GM18867 (cell line): ENCODE measurements around the gene CYP2A7.
"Not testable (repeated sequence)": the region's sequence is repeated elsewhere in the genome, so short reads cannot be mapped to it uniquely, and the experiment has no call there.

ENCODE experiments used
- ATAC-seq: cut with Tn5 transposase; IDR thresholded peaks from one replicate; pipeline ENCODE4 v1.9.1; 2021; ENCODE audit warnings: mild to moderate bottlenecking, moderate library complexity; ENCODE audit not compliant: unreplicated experiment

Gene CYP2A7

DNA sequence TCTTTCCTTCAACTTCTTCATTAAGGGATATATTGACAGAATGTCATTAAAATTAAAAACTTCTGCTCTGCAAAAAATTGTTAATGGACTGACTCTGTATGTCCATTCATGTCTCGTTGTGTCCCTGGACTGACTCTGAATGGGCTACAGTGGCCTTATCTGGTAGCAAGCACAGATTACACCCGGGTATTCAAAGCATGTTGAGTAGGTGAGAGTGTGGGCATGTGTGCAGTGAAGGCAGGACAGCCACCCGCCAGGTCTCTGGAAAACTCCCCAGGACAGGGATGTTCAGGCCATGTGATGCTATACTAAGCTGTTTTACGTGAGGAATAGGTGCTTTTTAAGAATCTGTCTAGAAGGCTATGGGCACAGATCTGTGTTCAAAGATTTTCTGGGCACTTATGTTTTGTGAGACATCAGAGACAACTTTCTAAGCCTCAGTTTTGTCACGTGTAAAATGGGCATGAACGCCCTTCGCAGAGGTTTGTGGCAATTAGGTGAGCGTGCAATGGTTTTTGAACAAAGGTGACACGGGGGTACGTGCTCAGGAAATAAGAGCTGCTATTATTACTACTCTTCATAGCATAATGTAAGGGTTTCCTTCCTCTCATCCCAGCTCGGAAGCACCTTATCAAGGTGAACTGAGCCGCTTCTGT is 38.9 kb downstream of the CYP2A7 start:
- not testable (repeated sequence) for ATAC-seq

DNA sequence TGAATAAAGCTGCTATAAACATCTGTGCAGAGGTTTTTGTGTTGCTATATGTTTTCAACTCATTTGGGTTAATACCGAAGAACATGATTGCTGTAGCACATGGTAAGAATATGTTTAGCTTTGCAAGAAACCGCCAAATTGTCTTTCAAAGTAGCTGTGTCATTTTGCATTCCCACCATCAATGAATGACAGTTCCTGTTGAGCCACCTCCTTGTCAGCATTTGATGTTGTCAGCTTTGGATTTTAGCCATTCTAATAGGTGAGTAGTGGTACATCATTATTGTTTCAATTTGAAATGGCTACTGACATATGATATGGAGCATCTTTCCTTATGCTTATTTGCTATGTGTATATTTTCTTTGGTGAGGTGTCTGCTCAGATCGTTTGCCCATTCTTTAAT is 40.0 kb downstream of the CYP2A7 start:
- not testable (repeated sequence) for ATAC-seq

DNA sequence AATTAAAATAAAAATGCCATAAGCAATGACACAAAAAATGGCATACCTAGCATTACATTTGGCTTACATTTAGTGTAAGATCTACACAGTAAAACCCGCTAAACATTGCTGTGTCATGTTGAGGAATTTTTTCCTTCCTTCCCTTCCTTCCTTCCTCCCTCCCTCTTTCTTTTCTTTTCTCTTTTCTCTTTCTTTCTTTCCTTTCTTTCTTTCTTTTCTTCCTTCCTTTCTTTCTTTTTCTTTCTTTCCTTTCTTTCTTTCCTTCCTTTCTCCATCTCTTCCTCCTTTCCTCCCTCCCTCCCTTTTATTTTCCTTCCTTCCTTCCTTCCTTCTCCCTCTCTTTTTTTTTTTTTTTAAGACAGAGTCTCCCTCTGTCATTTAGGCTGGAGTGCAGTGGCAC is 43.6 kb downstream of the CYP2A7 start:
- not testable (repeated sequence) for ATAC-seq

DNA sequence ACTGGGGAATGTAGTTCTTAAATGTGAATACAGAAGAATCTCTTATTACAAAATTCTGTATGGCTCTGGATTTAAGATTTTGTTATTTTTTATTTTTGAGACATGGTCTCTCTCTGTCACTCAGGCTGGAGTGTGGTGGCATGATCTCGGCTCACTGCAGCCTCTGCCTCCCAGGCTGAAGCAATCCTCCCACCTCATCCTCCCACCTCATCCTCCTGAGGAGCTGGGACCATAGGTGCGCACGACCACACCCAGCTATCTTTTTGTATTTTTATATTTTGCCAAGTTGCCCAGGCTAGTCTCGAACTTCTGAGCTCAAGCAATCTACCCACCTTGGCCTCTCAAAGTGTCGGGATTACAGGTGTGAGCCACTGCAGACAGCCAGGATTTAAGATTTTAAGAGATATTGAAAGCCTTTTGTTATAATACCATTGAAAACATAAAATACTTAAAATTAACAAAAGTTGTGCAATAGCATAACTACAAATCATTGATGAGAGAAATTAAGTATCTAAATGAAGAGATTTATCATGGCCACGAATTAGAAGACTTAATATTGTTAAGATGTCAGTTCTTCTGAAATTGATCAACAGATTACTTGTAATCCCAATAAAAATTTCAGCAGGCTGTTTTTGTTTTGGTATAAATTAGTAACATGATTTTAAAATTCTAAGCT is 45.1 kb downstream of the CYP2A7 start:
- no peak for ATAC-seq

DNA sequence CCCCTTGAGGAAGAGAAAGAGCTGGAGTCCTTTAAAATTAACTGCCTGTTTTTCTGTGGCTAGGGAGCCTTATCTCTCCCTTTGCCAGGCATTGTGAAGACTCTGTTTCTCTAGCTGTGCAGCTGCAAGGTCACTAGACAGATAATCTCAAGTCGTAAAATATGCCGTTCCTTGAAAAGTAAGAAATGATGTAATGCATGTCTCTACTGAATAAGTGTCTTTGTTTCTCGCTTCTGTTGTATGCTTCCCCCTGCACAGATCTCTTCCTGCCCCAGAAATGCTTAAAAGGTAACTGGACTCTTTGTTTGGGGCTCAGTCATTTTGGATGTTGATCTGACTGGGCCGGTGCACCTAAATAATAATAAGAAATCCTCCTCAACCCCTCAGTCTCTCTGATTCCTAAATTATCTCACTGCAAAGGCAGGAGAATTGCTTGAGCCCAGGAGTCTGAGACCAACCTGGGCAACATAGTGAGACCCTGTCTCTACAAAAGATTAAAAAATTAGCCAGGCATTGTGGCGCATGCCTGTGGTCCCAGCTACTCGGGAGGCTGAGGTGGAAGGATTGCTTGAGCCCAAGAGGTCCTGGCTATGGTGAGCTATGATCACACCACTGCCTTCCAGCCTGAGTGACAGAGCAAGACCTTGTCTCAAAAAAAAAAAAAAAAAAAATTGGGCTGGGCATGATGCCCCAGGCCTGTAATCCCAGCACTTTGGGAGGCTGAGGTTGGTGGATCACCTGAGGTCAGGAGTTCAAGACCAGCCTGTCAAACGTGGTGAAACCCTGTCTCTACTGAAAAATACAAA is 48.1 kb downstream of the CYP2A7 start:
- ATAC-seq, result not testable (repeated sequence)

DNA sequence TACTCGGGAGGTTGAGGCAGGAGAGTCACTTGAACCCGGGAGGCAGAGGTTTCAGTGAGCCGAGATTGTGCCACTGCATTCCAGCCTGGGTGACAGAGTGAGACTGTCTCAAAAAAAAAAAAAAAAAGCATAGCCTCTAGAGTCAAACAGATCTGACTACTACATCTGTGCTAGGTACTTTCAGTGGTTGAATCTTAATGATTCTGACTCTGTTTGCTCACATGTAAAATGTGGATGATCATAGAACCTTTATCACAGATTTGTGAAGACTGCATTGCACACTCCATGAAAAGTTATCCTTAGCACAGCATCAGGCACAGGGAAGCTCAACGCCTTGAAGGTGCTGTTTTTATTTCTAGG is 49.6 kb downstream of the CYP2A7 start:
- not testable (repeated sequence) for ATAC-seq

DNA sequence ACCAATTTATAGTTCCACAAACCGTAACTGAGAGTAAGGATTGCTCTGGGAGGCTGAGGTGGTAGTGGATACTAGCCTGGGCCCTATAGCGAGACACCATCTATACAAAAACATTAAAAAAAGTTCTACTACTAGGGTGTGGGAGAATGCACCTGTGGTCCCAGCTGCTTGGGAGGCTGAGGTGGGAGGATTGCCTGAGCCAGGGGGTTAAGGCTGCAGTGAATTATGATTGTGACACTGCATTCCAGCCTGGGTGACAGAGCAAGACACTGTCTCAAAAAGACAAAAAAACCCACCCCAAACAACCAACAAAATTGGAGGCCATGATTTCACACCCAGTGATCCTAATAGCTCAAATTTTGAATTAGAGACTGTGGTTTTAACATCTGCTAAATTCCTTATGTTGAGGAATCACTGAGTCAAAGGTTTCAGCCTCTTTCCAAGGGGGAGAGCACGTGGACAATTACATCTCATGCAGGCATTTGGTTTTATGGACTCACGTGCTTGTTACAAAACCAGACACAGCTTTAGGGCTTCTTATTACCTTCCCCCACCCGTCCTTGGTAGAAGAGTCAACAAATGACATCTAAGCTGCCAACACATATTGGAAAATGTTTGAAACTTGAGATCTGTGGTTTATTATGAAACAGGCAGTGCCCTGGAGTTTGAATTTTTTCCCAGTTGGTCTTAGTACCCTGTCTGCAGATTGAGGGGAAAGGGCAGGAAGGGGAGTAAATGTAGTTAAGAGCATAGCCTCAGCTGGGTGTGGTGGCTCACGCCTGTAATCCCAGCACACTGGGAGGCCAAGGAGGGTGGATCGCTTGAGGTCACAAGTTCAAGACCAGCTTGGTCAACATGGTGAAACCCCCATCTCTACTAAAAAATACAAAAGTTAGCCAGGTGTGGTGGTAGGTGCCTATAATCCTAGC is 50.3 kb downstream of the CYP2A7 start:
- ATAC-seq, result no peak

DNA sequence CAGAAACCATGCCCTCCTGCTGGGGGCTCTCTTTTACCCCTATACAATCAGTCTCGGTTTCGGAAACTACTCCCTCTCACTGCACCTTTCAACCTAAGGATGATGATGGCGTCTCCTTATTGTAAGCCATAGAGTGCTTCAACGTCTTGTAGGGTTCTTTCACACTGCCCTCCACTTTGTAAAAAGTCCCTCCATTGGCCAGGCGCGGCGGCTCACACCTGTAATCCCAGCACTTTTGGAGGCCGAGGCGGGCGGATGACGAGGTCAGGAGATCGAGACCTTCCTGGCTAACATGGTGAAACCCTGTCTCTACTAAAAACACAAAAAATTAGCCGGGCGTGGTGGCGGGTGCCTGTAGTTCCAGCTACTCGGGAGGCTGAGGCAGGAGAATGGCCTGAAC is 51.3 kb downstream of the CYP2A7 start:
- not testable (repeated sequence) for ATAC-seq

DNA sequence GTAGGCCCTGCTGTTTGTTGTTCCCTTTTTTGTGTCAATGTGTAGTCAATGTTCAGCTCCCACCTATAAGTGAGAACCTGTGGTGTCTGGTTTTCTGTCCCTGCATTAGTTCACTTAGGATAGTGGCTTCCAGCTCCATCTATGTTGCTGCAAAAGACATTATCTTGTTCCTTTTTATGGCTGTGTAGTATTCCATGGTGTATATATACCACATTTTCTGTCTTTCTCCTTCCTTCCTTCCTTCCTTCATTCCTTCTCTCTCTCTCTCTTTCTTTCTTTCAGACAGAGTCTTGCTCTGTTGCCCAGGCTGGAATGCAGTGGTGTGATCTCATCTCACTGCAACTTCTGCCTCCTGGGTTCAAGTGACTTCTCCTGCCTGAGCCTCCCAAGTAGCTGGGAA is 52.8 kb downstream of the CYP2A7 start:
- ATAC-seq, result no peak

DNA sequence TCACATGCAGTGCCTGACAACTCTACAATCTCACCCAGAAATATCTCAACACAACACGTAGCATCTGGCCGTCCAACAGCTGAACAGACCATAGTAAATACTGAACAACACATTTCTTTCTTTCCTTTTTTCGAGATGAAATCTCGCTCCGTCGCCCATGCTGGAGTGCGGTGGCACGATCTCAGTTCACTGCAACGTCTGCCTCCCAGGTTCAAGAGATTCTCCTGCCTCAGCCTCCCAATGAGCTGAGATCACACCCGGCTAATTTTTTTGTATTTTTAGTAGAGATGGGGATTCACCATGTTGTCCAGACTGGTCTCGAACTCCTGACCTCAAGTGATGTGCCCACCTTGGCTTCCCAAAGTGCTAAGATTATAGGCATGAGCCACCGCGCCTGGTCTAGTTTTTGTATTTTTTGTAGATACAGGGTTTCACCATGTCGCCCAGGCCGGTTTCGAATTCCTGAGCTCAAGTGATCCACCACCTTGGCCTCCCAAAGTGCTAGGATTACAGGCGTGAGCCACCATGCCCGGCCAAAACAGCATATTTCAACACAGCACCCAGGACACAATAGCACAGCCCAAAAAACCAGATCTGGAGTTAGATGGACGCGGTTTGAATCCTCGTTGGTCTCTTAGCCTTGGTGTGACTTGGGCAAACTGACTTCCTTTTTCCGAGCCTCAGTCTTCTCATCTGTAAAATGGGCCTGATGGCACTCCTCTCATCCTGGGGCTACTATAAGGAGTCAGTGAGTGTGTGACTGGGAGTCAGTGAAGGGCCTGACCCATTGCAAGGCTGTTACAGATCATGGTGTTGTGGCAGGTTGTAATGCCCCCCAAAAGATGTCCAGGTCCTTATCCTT is 54.4 kb downstream of the CYP2A7 start:
- no peak for ATAC-seq

DNA sequence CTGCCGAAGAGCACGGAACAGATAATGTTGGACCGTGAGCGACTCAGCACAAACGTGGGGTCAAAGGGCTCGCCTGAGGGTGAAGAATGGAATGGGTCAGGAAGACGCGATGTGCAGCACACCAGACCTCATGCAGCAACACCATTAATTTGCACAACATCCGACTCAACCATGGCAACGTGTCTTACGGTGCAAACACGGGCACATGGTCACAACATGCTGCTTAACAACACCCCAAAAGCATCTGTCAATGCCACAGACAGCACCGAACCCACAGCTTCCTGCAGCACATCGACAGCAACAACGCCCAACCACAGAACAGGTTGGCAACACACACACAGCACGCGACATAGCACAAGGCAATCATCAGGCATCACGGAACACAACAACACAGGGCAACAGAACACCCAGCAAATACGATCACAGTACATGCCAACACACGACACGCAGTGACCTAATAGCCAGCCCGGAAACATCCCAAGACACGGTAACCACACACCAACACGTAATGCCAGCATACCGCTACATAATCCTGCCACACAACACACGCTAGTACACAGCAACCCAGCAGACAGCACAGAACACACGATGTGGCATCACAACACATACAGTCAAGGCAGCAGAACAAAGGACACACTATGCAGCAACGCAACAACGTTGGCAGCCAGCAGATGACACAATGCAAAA is 55.2 kb downstream of the CYP2A7 start:
- not testable (repeated sequence) for ATAC-seq

DNA sequence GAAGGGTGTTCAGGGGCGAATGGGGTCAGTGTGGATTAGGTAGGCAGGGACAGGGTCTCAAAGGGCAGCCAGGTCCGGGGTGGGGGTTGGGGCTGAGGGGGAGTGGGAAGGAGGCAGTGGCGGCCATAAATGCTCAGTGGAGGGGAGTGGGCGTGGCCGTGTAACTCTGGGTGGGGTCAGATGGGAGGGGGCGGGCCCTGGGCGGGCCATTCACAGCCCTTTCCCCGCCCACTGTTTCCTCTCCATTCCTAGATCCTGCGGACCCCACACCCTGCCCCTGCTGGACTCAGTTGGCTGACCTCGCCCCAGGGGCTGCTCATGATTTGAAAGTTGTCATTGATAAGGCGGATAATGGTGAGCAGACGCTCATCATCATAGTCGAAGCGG is 55.7 kb downstream of the CYP2A7 start:
- ATAC-seq, result not testable (repeated sequence)

DNA sequence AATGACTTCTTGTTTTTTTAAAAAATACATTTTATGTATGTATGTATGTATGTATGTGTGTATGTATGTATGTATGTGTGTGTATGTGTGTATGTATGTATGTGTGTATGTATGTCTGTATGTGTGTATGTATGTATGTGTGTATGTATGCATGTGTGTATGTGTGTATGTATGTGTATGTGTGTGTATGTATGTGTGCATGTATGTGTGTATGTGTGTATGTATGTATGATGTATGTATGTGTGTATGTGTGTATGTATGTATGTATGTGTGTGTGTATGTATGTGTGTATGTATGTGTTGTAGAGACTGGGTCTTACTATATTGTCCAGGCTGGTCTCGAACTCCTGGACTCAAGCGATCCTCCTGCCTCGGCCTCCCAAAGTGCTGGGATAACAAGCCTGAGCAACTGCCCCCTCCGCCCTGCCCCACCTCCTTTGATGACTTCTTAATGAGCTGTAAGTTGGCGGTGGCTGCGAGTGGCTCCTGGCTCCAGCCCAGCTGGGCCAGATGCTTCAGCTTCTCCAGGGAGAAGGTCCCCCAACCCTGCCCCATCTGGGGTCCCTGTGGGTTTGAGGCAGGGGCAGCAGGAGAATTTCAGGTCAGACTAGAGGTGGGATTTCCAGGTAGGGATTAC is 56.5 kb downstream of the CYP2A7 start:
- not testable (repeated sequence) for ATAC-seq
